ENCODE results near the gene PUM1. TPM values are rescaled to one million over a fixed set of nuclear protein-coding genes. Genes with fewer than 3 reads are reported as not detected.

PUM1 gene
- total and polyA plus RNA-seq, 10 of the 15 experiments (the other 5 are each of a cell fraction or from before 2014, with no cell fraction given): 21.4 to 75.3 (median 42.4) TPM

DNA sequence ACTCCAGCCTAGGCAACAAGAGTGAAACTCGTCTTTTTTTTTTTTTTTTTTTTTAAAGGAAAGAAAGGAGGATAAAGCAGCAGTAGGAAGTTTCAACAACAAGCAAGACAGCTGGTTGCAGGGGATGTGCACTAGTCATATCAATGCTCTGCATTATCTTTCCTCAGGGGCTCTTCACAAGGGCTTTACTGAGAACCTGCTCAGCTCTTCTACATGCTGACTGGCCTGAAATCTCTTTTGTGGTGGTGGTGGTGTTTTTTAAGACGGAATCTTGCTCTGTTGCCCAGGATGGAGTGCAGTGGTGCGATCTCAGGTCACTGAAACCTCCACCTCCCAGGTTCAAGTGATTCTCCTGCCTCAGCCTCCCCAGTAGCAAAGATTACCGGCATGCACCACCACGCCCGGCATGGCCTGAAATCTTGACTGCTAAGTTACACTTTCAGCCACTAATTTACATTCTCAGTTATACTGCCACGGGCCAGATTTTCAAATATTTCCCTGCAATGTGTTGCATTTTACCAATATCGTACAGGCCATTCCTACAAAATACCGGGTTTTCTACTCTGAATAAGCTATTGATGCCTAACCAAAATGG lies 68.0 kb downstream of the PUM1 start:
- no peak overlapping the region for H3K4me3 ChIP-seq
- no peak overlapping the region for H3K27ac ChIP-seq (ENCODE audit: control insufficient read depth, insufficient read depth)
- H3K36me3 ChIP-seq (ENCODE audit: control insufficient read depth in 2 of 2, insufficient read depth in 2 of 2, low read length in 1 of 2): peaks cover 2 to 22% of the 10 kb centered on the region in 2 experiments; a peak in 3 of 4 replicates
- 54% methylated on average over 9 of the region's 9 CpGs for WGBS (ENCODE audit: insufficient coverage, insufficient replicate concordance, low lambda C conversion rate, missing lambda C conversion rate)
- POLR2A ChIA-PET: interaction anchor here (0.7 to 1.5 kb wide), 4 partner anchors 9 to 618 kb away, joined by 3 to 7 read pairs (median 3); no protein-coding TSS in a partner anchor
- SMC1A ChIA-PET (ENCODE audit: uncharacterized antibody, unreplicated experiment): interaction anchor here (1.2 to 1.9 kb wide), 2 partner anchors 12 to 16 kb away, joined by 3 to 5 read pairs; no protein-coding TSS in a partner anchor
- H3K9me3 ChIP-seq (replicated peaks; ENCODE audit: control insufficient read depth, insufficient read depth, low read length): no peaks in the 10 kb centered on the region
- RAD21 ChIA-PET (ENCODE audit: unreplicated experiment): no interaction called here
- intact Hi-C loops (cut with micrococcal nuclease; ENCODE audit: unreplicated experiment): no loop called here
- H3K27me3 ChIP-seq (replicated peaks in 1 of 2; ENCODE audit: control insufficient read depth in 2 of 2, insufficient read depth in 2 of 2, low read length in 1 of 2): no peaks in the 10 kb centered on the region
- no peak overlapping the region for H2AFZ ChIP-seq (ENCODE audit: control insufficient read depth, low read depth, low read length)
- DNase-seq (ENCODE audit: low read depth, low spot score) (no peak), FAIRE-seq (no peak), ATAC-seq (no peak)
- CTCF ChIA-PET: no interaction called here
- no TSS peak for BruUV-seq (replicated peaks)
- peaks cover 39% of the 10 kb centered on the region for H3K79me2 ChIP-seq (ENCODE audit: control insufficient read depth, insufficient read depth, low read length)
- peaks cover 17% of the 10 kb centered on the region for H3K4me1 ChIP-seq (ENCODE audit: control insufficient read depth, insufficient read depth, low read length)
- no peak overlapping the region for H3K9ac ChIP-seq (ENCODE audit: control insufficient read depth, insufficient read depth, low read length)
- in situ Hi-C loops (cut with MboI): no loop called here
- H3K4me2 ChIP-seq (ENCODE audit: control insufficient read depth, insufficient read depth): no peak overlapping the region
- peaks cover 2% of the 10 kb centered on the region; the same call in 1 of the 2 replicates for H4K20me1 ChIP-seq (ENCODE audit: control insufficient read depth, insufficient read depth)
- TF ChIP-seq, protein P1, sequence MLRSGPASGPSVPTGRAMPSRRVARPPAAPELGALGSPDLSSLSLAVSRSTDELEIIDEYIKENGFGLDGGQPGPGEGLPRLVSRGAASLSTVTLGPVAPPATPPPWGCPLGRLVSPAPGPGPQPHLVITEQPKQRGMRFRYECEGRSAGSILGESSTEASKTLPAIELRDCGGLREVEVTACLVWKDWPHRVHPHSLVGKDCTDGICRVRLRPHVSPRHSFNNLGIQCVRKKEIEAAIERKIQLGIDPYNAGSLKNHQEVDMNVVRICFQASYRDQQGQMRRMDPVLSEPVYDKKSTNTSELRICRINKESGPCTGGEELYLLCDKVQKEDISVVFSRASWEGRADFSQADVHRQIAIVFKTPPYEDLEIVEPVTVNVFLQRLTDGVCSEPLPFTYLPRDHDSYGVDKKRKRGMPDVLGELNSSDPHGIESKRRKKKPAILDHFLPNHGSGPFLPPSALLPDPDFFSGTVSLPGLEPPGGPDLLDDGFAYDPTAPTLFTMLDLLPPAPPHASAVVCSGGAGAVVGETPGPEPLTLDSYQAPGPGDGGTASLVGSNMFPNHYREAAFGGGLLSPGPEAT (IDR thresholded peaks at IDR 0.05; ENCODE audit: low read depth): no peak
- no peak for TF ChIP-seq NBN (IDR thresholded peaks at IDR 0.05)
- TF ChIP-seq STAT3 (IDR thresholded peaks at IDR 0.05; ENCODE audit: low read depth, low read length): no peak
- TF ChIP-seq RAD51 (IDR thresholded peaks at IDR 0.05): no peak
- no peak for TF ChIP-seq NFYA (IDR thresholded peaks at IDR 0.05; ENCODE audit: borderline replicate concordance, low read depth, low read length)
- no peak for TF ChIP-seq TCF12 (IDR thresholded peaks at IDR 0.05; ENCODE audit: low read depth, low read length)
- no peak for TF ChIP-seq ASH2L (IDR thresholded peaks at IDR 0.05; ENCODE audit: borderline replicate concordance, low read depth)
- no peak for TF ChIP-seq SUZ12 (IDR thresholded peaks at IDR 0.05; ENCODE audit: unreplicated experiment)
- TF ChIP-seq CBX5 (IDR thresholded peaks at IDR 0.05; ENCODE audit: low read depth): no peak
- TF ChIP-seq YBX1 (IDR thresholded peaks at IDR 0.05): no peak
- TF ChIP-seq, protein P2, sequence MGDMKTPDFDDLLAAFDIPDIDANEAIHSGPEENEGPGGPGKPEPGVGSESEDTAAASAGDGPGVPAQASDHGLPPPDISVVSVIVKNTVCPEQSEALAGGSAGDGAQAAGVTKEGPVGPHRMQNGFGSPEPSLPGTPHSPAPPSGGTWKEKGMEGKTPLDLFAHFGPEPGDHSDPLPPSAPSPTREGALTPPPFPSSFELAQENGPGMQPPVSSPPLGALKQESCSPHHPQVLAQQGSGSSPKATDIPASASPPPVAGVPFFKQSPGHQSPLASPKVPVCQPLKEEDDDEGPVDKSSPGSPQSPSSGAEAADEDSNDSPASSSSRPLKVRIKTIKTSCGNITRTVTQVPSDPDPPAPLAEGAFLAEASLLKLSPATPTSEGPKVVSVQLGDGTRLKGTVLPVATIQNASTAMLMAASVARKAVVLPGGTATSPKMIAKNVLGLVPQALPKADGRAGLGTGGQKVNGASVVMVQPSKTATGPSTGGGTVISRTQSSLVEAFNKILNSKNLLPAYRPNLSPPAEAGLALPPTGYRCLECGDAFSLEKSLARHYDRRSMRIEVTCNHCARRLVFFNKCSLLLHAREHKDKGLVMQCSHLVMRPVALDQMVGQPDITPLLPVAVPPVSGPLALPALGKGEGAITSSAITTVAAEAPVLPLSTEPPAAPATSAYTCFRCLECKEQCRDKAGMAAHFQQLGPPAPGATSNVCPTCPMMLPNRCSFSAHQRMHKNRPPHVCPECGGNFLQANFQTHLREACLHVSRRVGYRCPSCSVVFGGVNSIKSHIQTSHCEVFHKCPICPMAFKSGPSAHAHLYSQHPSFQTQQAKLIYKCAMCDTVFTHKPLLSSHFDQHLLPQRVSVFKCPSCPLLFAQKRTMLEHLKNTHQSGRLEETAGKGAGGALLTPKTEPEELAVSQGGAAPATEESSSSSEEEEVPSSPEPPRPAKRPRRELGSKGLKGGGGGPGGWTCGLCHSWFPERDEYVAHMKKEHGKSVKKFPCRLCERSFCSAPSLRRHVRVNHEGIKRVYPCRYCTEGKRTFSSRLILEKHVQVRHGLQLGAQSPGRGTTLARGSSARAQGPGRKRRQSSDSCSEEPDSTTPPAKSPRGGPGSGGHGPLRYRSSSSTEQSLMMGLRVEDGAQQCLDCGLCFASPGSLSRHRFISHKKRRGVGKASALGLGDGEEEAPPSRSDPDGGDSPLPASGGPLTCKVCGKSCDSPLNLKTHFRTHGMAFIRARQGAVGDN (IDR thresholded peaks at IDR 0.05): no peak
- TF ChIP-seq GATAD2B (conservative IDR thresholded peaks at IDR 0.05; ENCODE audit: low read depth): no peak
- TF ChIP-seq CREB1 (IDR thresholded peaks at IDR 0.05; ENCODE audit: low read depth): no peak
- no peak for TF ChIP-seq FOXM1 (IDR thresholded peaks at IDR 0.05; ENCODE audit: low read depth, low read length)
- TF ChIP-seq MYC (IDR thresholded peaks at IDR 0.05; ENCODE audit: insufficient read depth, insufficient read length, insufficient replicate concordance, low read length, severe bottlenecking): no peak
- TF ChIP-seq NFXL1 (IDR thresholded peaks at IDR 0.05; ENCODE audit: borderline replicate concordance): no peak
- TF ChIP-seq RAD21 (IDR thresholded peaks at IDR 0.05; ENCODE audit: insufficient read depth, low read depth, low read length): no peak

Data from GM12878 (cell line).